BE2C (cell line): ENCODE measurements around the gene DGKK.

ENCODE experiments used
- DNase-seq: peaks from one replicate; pipeline ENCODE4 v3.0.0-alpha.2; 2020
- H3K27me3 ChIP-seq: fragments of 250-450 bp; sonication (Bioruptor Pico); 2 replicates; pipeline ENCODE4 v1.5.1; 2020; ENCODE audit warnings: mild to moderate bottlenecking
- H3K36me3 ChIP-seq: fragments of 250-450 bp; sonication (Bioruptor Pico); 2 replicates; pipeline ENCODE4 v1.5.1; 2020; ENCODE audit warnings: mild to moderate bottlenecking
- H3K4me1 ChIP-seq: fragments of 250-450 bp; sonication (Bioruptor Pico); 2 replicates; pipeline ENCODE4 v1.5.1; 2020
- H3K4me3 ChIP-seq: 2 replicates; pipeline ENCODE4 v1.5.1; 2011; ENCODE audit warnings: low read depth, low read length
- H3K9me3 ChIP-seq: fragments of 250-450 bp; sonication (Bioruptor Pico); 2 replicates; pipeline ENCODE4 v1.5.1; 2020
- TF ChIP-seq, protein P1 (sequence below): IDR thresholded peaks from 2 replicates; pipeline ENCODE4 v1.5.1; 2012; ENCODE audit warnings: mild to moderate bottlenecking, low read depth, low read length

DGKK gene

DNA sequence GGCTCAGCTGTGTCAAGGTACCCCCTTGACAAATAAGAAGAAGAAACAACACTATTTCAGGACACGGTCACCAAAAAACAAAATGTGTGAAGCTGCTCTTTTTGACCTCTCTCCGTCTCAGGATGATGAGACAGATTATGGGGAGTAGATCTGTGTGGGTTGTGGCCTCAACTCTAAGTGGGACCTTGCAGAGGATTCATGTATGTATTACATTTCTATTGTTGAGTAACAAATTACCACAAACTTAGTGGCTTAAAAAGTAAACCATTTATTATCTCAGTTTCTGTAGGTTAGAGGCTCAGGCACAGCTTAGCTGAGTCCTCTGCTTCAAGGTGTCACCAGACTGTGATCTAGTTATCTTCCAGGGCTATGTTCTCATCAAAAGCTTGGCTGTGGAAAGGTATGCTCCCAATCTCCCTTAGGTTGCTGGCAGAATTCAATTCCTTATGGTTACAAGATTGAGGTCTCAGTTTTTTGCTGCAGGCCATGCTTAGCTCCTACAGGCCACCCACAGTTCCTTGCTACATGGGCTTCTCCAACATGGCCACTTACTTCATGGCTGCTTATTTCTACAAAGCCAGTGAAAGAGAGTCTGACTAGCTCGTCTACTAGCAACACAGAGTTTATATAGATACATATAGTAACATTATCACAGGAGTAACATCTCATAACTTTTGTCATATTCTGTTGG is 28.1 kb downstream of the DGKK start:
- no peaks in the 10 kb centered on the region for H3K9me3 ChIP-seq
- H3K27me3 ChIP-seq, result no peaks in the 10 kb centered on the region
- DNase-seq, result no peak
- H3K4me3 ChIP-seq, result no peak overlapping the region
- H3K36me3 ChIP-seq, result no peaks in the 10 kb centered on the region
- no peaks in the 10 kb centered on the region; the same call in 1 of the 2 replicates for H3K4me1 ChIP-seq
- TF ChIP-seq, protein P1, sequence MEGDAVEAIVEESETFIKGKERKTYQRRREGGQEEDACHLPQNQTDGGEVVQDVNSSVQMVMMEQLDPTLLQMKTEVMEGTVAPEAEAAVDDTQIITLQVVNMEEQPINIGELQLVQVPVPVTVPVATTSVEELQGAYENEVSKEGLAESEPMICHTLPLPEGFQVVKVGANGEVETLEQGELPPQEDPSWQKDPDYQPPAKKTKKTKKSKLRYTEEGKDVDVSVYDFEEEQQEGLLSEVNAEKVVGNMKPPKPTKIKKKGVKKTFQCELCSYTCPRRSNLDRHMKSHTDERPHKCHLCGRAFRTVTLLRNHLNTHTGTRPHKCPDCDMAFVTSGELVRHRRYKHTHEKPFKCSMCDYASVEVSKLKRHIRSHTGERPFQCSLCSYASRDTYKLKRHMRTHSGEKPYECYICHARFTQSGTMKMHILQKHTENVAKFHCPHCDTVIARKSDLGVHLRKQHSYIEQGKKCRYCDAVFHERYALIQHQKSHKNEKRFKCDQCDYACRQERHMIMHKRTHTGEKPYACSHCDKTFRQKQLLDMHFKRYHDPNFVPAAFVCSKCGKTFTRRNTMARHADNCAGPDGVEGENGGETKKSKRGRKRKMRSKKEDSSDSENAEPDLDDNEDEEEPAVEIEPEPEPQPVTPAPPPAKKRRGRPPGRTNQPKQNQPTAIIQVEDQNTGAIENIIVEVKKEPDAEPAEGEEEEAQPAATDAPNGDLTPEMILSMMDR, result no peak

DNA sequence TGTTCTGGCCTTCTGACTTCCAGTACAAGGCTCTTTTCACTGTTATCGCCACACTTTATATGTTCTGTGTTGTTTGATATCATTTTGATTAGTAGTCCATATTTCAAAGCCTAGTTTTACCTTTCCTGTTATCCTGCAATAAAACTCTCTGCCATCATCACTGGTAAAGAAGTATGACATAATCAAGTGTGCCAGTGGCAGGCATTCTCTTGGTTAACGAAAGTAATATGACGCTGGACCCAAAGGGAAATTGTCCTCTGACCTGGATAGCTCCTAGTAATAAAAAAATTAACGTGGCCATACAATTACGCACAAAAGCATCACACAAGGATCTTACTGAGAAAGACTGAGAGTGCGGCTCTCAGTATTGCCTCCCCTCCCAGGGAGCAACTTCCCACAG is 33.8 kb downstream of the DGKK start:
- H3K4me3 ChIP-seq, result no peak overlapping the region
- no peaks in the 10 kb centered on the region for H3K9me3 ChIP-seq
- no peaks in the 10 kb centered on the region for H3K36me3 ChIP-seq
- no peaks in the 10 kb centered on the region for H3K27me3 ChIP-seq
- DNase-seq, result no peak
- TF ChIP-seq, protein P1, result no peak
- H3K4me1 ChIP-seq, result no peaks in the 10 kb centered on the region; the same call in none of the 2 replicates

DNA sequence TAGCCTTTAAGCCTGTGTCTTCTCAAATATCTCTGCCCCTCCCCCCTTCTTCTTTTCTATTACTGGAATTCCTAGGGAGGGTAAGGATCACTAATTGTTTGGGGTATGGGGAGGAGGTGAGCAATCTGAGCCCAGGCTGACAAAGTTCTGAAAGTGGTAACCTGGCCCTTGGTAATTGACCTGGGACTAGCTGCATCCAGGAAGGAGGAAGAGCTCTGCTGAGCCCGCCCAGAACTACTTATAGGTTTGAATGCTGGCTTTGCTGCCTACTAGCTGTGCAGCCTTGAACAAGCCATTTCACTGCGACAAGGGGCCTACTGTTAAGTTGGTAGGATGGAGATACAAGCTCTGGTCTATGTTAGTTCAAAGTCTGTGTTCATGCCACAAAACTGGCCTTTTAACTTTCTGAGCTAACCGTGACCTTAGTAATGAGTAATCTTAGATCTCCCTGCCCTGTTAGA is 37.8 kb downstream of the DGKK start:
- no peak overlapping the region for H3K4me3 ChIP-seq
- H3K4me1 ChIP-seq, result no peaks in the 10 kb centered on the region; the same call in none of the 2 replicates
- DNase-seq, result no peak
- H3K27me3 ChIP-seq, result no peaks in the 10 kb centered on the region
- TF ChIP-seq, protein P1, result no peak
- H3K9me3 ChIP-seq, result no peaks in the 10 kb centered on the region
- no peaks in the 10 kb centered on the region for H3K36me3 ChIP-seq

DNA sequence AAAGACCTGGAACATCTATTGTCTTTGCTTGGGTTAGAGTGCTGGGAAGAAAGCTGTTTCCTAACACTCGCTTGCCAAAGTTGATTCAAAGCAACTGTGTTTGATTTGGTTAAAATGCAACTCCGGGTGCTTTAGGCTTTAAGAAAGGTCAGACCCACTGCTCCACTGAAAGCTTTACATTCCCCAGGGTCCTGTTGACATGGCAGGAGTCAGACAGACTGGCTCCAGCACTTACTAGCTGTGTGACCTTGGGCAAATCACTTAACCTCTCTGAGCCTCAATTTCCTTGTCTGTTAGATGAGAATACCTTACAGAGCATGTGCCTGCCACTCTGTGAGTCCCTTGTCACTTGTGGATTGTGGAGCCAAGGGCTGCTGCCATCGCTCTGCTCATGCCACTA is 39.0 kb downstream of the DGKK start:
- Histone ChIP-seq H3K9me3 (no peaks in the 10 kb centered on the region), H3K36me3 (no peaks in the 10 kb centered on the region), H3K4me1 (no peaks in the 10 kb centered on the region; the same call in 1 of the 2 replicates), H3K4me3 (no peak overlapping the region), H3K27me3 (no peaks in the 10 kb centered on the region)
- TF ChIP-seq, protein P1, result no peak
- DNase-seq, result no peak

DNA sequence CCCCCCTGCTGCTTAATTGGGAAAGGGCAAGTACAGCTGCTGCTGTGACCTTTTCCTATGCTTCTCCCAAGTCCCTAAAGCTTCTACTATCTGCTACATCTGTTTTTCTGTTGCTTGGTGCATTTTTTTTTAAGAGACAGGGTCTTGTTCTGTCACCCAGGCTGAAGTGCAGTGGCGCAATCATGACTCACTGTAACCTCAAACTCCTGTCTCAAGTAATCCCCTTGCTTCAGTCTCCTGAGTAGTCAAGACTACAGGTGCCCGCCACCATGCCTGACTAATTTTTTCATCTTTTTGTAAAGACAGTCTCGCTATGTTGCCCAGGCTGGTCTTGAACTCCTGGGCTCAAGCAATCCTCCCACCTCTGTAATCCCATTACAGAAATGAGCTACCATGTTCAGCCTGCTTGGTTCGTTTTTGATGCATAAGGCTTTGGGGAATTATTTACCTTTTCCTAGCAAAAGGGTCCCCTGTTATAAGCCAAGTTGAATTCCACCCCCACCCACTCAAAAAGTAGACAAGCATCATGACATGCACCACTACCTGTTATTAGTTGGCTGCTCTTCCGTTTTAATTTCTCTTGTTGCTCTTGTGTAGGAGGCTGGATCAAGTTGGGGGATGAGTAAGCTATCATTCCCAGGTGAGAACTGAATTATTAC is 39.6 kb downstream of the DGKK start:
- DNase-seq, result no peak
- Histone ChIP-seq H3K4me1 (no peaks in the 10 kb centered on the region; the same call in 1 of the 2 replicates), H3K4me3 (no peak overlapping the region), H3K36me3 (no peaks in the 10 kb centered on the region), H3K9me3 (no peaks in the 10 kb centered on the region), H3K27me3 (no peaks in the 10 kb centered on the region)
- TF ChIP-seq, protein P1, result no peak

DNA sequence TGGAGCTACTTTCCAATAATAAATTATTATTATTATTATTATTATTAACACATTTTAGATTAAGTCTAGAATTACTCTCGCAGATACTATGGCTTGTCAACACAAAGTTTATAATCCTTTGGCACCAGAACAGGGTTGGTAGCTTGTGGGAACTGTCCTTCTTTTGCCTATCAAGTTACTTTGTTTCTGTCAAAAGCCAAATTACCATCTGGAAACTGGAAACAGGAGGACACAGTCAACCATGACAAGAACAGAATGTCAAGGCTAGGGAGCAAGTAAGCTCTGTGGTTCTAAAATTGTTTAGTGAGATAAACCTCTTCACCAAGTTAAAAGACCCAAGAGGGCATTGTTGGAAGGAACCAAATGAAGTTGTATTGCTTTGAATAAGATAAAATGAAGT is 42.5 kb downstream of the DGKK start:
- no peak for DNase-seq
- Histone ChIP-seq H3K4me1 (no peaks in the 10 kb centered on the region; the same call in 1 of the 2 replicates), H3K4me3 (no peak overlapping the region), H3K27me3 (no peaks in the 10 kb centered on the region), H3K36me3 (no peaks in the 10 kb centered on the region), H3K9me3 (no peaks in the 10 kb centered on the region)
- TF ChIP-seq, protein P1, result no peak
